C4-2B (cell line): ENCODE results near the gene ATP12A.

ENCODE experiments used
- ZFX ChIP-seq: fragments of 450-650 bp; IDR thresholded peaks from 2 replicates; pipeline ENCODE4 v1.6.1; 2017
- TF ChIP-seq, protein P1 (sequence below): fragments of 450-650 bp; conservative IDR thresholded peaks from 2 replicates; pipeline ENCODE4 v1.5.1; 2017; ENCODE audit warnings: mild to moderate bottlenecking

DNA sequence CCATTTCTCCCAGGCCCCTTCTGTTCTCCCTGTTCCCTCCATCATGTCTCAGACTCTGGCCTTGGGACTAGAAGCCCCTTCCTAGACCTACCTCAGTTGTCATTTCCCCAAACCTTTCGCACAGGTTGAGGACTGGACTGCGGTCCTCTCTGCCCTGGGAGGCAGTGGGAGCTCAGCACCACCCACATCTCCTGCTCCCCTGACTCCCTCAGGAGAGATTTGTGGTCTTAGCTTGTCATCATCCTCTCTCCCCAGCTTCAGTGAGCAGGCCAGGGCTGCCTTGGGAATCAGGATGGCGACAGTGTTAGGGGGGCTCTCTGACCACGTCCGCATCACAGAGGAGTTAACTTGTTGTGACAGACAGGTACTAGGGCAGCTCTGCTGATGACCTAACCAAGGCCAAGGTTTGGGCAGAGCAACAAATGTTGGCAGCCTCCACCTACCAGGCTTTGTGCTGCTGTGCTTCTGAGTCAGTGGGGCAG is 58.2 kb downstream of the ATP12A start:
- TF ChIP-seq, protein P1, sequence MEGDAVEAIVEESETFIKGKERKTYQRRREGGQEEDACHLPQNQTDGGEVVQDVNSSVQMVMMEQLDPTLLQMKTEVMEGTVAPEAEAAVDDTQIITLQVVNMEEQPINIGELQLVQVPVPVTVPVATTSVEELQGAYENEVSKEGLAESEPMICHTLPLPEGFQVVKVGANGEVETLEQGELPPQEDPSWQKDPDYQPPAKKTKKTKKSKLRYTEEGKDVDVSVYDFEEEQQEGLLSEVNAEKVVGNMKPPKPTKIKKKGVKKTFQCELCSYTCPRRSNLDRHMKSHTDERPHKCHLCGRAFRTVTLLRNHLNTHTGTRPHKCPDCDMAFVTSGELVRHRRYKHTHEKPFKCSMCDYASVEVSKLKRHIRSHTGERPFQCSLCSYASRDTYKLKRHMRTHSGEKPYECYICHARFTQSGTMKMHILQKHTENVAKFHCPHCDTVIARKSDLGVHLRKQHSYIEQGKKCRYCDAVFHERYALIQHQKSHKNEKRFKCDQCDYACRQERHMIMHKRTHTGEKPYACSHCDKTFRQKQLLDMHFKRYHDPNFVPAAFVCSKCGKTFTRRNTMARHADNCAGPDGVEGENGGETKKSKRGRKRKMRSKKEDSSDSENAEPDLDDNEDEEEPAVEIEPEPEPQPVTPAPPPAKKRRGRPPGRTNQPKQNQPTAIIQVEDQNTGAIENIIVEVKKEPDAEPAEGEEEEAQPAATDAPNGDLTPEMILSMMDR: no peak
- TF ChIP-seq ZFX: no peak
